ENCODE data around the gene KLHL40. TPM values are rescaled to one million over a fixed set of nuclear protein-coding genes. Genes with fewer than 3 reads are reported as not detected.

Gene KLHL40
- total RNA-seq, 4 donors from 2014 or later = 0.17 TPM; not detected in 3

DNA sequence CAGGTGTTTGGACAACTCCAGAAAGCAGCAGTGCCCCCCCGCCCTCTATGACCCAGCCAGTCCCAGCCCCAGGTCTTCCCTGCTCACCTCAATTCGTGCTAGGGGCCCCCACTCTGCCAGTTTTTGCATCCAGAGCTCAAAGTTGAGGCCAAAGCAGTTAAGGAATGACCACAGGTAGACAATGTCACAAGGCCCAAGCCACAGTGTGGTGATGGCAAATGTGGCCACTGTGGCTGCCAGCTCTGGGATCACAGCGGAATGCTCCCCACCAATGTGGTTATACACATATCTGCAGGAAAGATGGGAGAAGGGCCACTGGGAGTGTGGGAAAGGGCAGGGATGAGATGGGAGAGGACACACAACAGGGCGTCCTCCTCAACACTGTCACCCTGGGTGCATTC lies 8.2 kb downstream of the KLHL40 start:
- WGBS = 91% methylated on average over 3 of the region's 4 CpGs
- Histone ChIP-seq H3K27me3 (no peaks in the 10 kb centered on the region), H3K36me3 (no peaks in the 10 kb centered on the region), H3K4me3 (no peak overlapping the region), H3K27ac (replicated peaks in 1 of 4) (no peak overlapping the region), H3K4me1 (no peaks in the 10 kb centered on the region), H3K9me3 (no peaks in the 10 kb centered on the region)
- TF ChIP-seq POLR2AphosphoS5 (IDR thresholded peaks at IDR 0.05) = no peak
- intact Hi-C loops (cut with DNase I) = no loop called here
- DNase-seq (ENCODE audit: extremely low spot score) = no peak

- no peaks in the 10 kb centered on the region for H3K4me1 ChIP-seq
- H3K27me3 ChIP-seq = no peaks in the 10 kb centered on the region
- intact Hi-C loops (cut with DNase I) = no loop called here
- DNase-seq (ENCODE audit: extremely low spot score) = no peak
- no peak overlapping the region for H3K4me3 ChIP-seq
- TF ChIP-seq EP300 (IDR thresholded peaks at IDR 0.05) = no peak
- no peak for TF ChIP-seq POLR2A (IDR thresholded peaks at IDR 0.05; ENCODE audit: low read depth)
- TF ChIP-seq POLR2AphosphoS5 (IDR thresholded peaks at IDR 0.05) = no peak
- TF ChIP-seq, protein P1, sequence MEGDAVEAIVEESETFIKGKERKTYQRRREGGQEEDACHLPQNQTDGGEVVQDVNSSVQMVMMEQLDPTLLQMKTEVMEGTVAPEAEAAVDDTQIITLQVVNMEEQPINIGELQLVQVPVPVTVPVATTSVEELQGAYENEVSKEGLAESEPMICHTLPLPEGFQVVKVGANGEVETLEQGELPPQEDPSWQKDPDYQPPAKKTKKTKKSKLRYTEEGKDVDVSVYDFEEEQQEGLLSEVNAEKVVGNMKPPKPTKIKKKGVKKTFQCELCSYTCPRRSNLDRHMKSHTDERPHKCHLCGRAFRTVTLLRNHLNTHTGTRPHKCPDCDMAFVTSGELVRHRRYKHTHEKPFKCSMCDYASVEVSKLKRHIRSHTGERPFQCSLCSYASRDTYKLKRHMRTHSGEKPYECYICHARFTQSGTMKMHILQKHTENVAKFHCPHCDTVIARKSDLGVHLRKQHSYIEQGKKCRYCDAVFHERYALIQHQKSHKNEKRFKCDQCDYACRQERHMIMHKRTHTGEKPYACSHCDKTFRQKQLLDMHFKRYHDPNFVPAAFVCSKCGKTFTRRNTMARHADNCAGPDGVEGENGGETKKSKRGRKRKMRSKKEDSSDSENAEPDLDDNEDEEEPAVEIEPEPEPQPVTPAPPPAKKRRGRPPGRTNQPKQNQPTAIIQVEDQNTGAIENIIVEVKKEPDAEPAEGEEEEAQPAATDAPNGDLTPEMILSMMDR (IDR thresholded peaks at IDR 0.05) = no peak
- H3K36me3 ChIP-seq = no peaks in the 10 kb centered on the region
- H3K9me3 ChIP-seq = no peaks in the 10 kb centered on the region
- no peak overlapping the region for H3K27ac ChIP-seq (replicated peaks in 1 of 4)
These were observed 9.0 kb downstream of the KLHL40 start for GRCh38 chr3:42694366-42694765.

DNA sequence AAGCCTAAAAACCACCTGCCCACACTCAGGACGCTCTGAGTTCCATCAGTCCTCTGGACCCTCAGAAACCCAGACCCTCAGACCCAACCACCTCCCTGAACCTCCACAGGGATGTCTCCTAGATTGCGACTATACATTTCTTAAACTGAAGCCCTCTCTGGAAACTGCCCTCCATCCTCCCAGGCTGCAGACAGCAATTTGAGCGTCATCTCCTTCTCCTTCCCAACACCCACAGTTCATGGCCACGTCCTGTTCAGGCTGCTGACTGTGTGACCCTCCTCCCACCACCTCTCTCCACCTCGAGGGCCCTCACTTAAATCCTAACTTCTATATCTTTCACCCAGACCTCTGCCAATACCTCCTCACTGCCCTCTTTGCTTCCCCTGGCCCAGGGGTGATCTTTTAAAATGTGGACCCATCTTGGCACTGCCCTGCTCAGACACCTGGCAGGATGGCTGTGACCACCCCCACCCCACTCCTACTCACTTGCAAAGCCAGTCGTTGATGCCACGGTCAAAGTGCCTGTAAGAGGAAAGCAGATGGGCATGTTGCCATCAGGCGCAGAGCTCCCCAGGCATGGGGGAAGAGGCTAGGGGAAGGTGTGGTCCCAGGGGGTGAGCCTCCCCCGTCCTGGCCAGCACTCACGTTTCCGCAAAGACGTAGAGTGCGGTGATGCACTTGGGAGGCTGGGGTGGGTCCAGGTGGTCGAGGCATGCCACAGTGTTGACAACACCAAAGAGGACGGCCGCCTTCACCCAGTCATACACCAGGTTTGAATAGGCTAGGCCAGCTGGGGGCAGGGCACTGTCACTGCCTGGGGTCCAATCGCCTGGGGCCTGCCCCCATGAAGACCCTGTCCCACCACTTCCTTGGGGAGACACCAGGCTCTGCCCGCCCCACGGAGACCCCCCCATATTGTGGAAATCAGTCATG lies 11.3 kb downstream of the KLHL40 start:
- TF ChIP-seq POLR2A (IDR thresholded peaks at IDR 0.05; ENCODE audit: low read depth) (no peak), EP300 (IDR thresholded peaks at IDR 0.05) (no peak), POLR2AphosphoS5 (IDR thresholded peaks at IDR 0.05) (no peak)
- TF ChIP-seq, protein P1 (IDR thresholded peaks at IDR 0.05) = no peak
- no peaks in the 10 kb centered on the region for H3K9me3 ChIP-seq
- 75% methylated on average over 16 of the region's 19 CpGs for WGBS
- H3K4me3 ChIP-seq = no peak overlapping the region
- H3K27me3 ChIP-seq = no peaks in the 10 kb centered on the region
- H3K27ac ChIP-seq (replicated peaks in 1 of 4) = no peak overlapping the region
- no peaks in the 10 kb centered on the region for H3K4me1 ChIP-seq
- DNase-seq (ENCODE audit: extremely low spot score) = no peak
- no peaks in the 10 kb centered on the region for H3K36me3 ChIP-seq
- intact Hi-C loops (cut with DNase I) = no loop called here

- intact Hi-C loops (cut with DNase I) = no loop called here
- Histone ChIP-seq H3K36me3 (no peaks in the 10 kb centered on the region), H3K27ac (replicated peaks in 1 of 4) (no peak overlapping the region), H3K27me3 (peaks cover 0 to 7% (median 0%) of the 10 kb centered on the region in 4 donors), H3K9me3 (no peaks in the 10 kb centered on the region), H3K4me1 (no peaks in the 10 kb centered on the region), H3K4me3 (no peak overlapping the region)
- 87% methylated on average over 12 of the region's 18 CpGs for WGBS
- DNase-seq (ENCODE audit: extremely low spot score) = no peak
- no peak for TF ChIP-seq EP300 (IDR thresholded peaks at IDR 0.05)
- TF ChIP-seq, protein P1 (IDR thresholded peaks at IDR 0.05) = no peak
- no peak for TF ChIP-seq POLR2AphosphoS5 (IDR thresholded peaks at IDR 0.05)
- no peak for TF ChIP-seq POLR2A (IDR thresholded peaks at IDR 0.05; ENCODE audit: low read depth)
These were observed 12.1 kb downstream of the KLHL40 start for GRCh38 chr3:42697289-42698051.

- Histone ChIP-seq H3K36me3 (no peaks in the 10 kb centered on the region), H3K4me1 (peaks cover 0 to 4% (median 0%) of the 10 kb centered on the region in 4 donors), H3K4me3 (no peak overlapping the region), H3K9me3 (no peaks in the 10 kb centered on the region), H3K27me3 (peaks cover 0 to 10% (median 0%) of the 10 kb centered on the region in 4 donors), H3K27ac (replicated peaks in 1 of 4) (no peak overlapping the region)
- 87% methylated on average over 7 of the region's 7 CpGs for WGBS
- no peak for TF ChIP-seq POLR2A (IDR thresholded peaks at IDR 0.05; ENCODE audit: low read depth)
- no peak for TF ChIP-seq POLR2AphosphoS5 (IDR thresholded peaks at IDR 0.05)
- TF ChIP-seq, protein P1 (IDR thresholded peaks at IDR 0.05) = no peak
- no peak for TF ChIP-seq EP300 (IDR thresholded peaks at IDR 0.05)
- intact Hi-C loops (cut with DNase I) = no loop called here
- DNase-seq (ENCODE audit: extremely low spot score) = no peak
These were observed 13.0 kb downstream of the KLHL40 start for GRCh38 chr3:42698216-42698910.

Data from esophagus muscularis mucosa (tissue), 4 donors.